NCI-H2081 treated with DMSO at 0.1 percent for 48 hours (cell line): ENCODE measurements around the gene RAP2B.

Experiments
- DNase-seq: peaks from one replicate; lab custom pipeline; 2025; lab: John Stamatoyannopoulos, UW

Gene RAP2B

GRCh38 chr3:153160451-153161137, 1.4 kb upstream of the RAP2B start:
- no peak for DNase-seq

- DNase-seq = peak; percentile 100
Observed at GRCh38 chr3:153161138-153161713, 800 bp upstream of the RAP2B start.

- no peak for DNase-seq
Observed at GRCh38 chr3:153162513-153163392, 727 bp downstream of the RAP2B start.

GRCh38 chr3:153163393-153163724, 1.3 kb downstream of the RAP2B start:
- DNase-seq = no peak

- DNase-seq = no peak
Observed at GRCh38 chr3:153163756-153164550, 1.9 kb downstream of the RAP2B start.

- DNase-seq = no peak
Observed at GRCh38 chr3:153165261-153165681, 3.2 kb downstream of the RAP2B start.

- DNase-seq = no peak
Observed at GRCh38 chr3:153166206-153166605, 4.2 kb downstream of the RAP2B start.

- no peak for DNase-seq
Observed at GRCh38 chr3:153166796-153167195, 4.8 kb downstream of the RAP2B start.

GRCh38 chr3:153169793-153170383, 7.9 kb downstream of the RAP2B start:
- no peak for DNase-seq

GRCh38 chr3:153171256-153171655, 9.2 kb downstream of the RAP2B start:
- DNase-seq = no peak

- no peak for DNase-seq
Observed at GRCh38 chr3:153171918-153172317, 9.9 kb downstream of the RAP2B start.

GRCh38 chr3:153172796-153173757, 11.1 kb downstream of the RAP2B start:
- DNase-seq = no peak

- DNase-seq = no peak
Observed at GRCh38 chr3:153173758-153174516, 11.9 kb downstream of the RAP2B start.

- DNase-seq = no peak
Observed at GRCh38 chr3:153176197-153176596, 14.2 kb downstream of the RAP2B start.

GRCh38 chr3:153180860-153181372, 18.9 kb downstream of the RAP2B start:
- no peak for DNase-seq

- DNase-seq = no peak
Observed at GRCh38 chr3:153182501-153183293, 20.7 kb downstream of the RAP2B start.

GRCh38 chr3:153190923-153191322, 28.9 kb downstream of the RAP2B start:
- DNase-seq = no peak

- DNase-seq = no peak
Observed at GRCh38 chr3:153192327-153192726, 30.3 kb downstream of the RAP2B start.
